GM18867 (cell line): ENCODE data around the gene KCTD6.

ENCODE experiments used
- ATAC-seq: cut with Tn5 transposase; IDR thresholded peaks from one replicate; pipeline ENCODE4 v1.9.1; 2021; ENCODE audit warnings: mild to moderate bottlenecking, moderate library complexity; ENCODE audit not compliant: unreplicated experiment

Gene KCTD6

DNA sequence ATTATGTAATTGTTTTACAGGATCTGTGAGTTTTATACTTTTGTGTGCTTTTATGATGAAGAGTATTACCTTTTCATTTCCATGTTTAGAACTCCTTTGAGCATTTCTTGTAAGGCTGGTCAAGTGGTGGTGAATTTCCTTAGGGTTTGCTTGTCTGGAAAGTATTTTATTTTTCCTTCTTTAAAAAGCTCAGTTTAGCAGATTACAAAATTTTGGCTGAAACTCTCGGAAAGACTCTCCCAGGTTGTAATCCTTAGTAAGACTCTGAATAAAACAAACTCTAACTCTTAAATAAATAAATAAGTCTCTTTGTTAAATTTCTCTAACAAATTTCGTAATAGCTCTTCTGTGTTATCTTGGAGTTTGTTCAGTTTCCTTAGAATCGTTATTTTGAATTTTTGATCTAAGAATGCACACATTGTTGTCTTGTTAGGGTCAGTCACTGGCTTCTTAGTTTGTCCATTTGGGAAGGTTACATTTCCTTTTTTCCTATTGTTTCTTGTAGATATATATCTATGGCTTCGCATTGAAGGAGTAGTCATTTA lies 59.8 kb downstream of the KCTD6 start:
- no peak for ATAC-seq
